WERI-Rb-1 (cell line): ENCODE data around the gene METAP2.

Experiments used
- DNase-seq: peaks from one replicate; pipeline ENCODE4 v3.0.0-alpha.2; 2020
- H3K27ac ChIP-seq: fragments of 250-450 bp; sonication (Bioruptor Pico); 2 replicates; pipeline ENCODE4 v1.5.1; 2020; ENCODE audit warnings: mild to moderate bottlenecking, moderate library complexity
- H3K27me3 ChIP-seq: fragments of 250-450 bp; sonication (Bioruptor Pico); 2 replicates; pipeline ENCODE4 v1.5.1; 2021; ENCODE audit warnings: mild to moderate bottlenecking, low read depth, moderate library complexity; ENCODE audit not compliant: insufficient read depth, severe bottlenecking
- H3K36me3 ChIP-seq: fragments of 250-450 bp; sonication (Bioruptor Pico); 2 replicates; pipeline ENCODE4 v1.5.1; 2020; ENCODE audit warnings: mild to moderate bottlenecking, moderate library complexity
- H3K4me3 ChIP-seq: 2 replicates; pipeline ENCODE4 v1.5.1; 2011; ENCODE audit warnings: low read depth, mild to moderate bottlenecking, control low read depth, low read length
- H3K9me3 ChIP-seq: fragments of 250-450 bp; sonication (Bioruptor Pico); 2 replicates; pipeline ENCODE4 v1.5.1; 2021; ENCODE audit warnings: mild to moderate bottlenecking, moderate library complexity; ENCODE audit not compliant: severe bottlenecking
- CTCF ChIP-seq: IDR thresholded peaks from 2 replicates; pipeline ENCODE4 v1.5.1; 2011; ENCODE audit warnings: low read depth, mild to moderate bottlenecking, control low read depth, inconsistent platforms, low read length

The METAP2 gene

DNA sequence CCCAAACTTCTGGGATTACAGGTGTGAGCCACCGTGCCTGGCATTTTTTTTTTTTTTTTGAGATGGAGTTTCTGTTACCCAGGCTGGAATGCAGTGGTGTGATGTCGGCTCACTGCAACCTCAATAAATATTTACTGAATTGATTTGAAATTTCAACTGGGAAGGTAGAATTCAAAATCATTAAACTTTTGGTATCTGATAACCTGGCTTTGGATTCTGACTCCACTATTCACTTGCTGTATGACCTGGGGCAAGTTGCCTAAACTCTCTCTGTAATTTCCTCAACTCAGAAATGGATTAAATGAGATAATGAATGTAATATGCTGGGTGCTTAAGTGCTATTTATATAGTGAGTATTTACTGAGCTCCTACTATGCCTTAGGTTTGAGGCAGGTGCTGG, 8.7 kb upstream of the METAP2 start:
- Histone ChIP-seq H3K27me3 (no peaks in the 10 kb centered on the region), H3K4me3 (no peak overlapping the region), H3K27ac (no peak overlapping the region), H3K9me3 (no peaks in the 10 kb centered on the region), H3K36me3 (no peaks in the 10 kb centered on the region)
- no peak for TF ChIP-seq CTCF
- DNase-seq = no peak

DNA sequence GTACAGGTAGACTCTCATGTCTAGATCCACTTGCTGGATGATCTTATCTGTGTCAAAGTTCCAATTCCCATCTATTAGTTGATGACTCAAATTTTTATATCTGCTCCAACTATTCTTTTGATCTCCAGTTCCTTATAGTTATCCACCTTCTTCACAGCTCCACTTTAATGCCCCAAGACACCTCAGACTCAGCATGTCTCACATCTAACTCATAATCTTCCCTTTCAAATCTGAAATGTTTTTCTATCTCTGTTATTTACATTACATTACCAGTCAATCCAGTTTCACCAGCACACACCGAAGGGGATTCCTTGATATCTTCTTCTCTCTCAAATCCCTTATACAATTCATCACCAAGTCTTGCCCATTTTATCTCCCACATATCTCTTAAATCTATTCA, 3.7 kb upstream of the METAP2 start:
- Histone ChIP-seq H3K36me3 (peaks cover 4% of the 10 kb centered on the region), H3K9me3 (no peaks in the 10 kb centered on the region), H3K4me3 (no peak overlapping the region), H3K27ac (no peak overlapping the region), H3K27me3 (no peaks in the 10 kb centered on the region)
- no peak for DNase-seq
- no peak for TF ChIP-seq CTCF

GRCh38 chr12:95473231-95473883, 595 bp upstream of the METAP2 start:
- peak overlapping the region; percentile 95 for H3K27ac ChIP-seq
- H3K36me3 ChIP-seq = peaks cover 33% of the 10 kb centered on the region
- no peaks in the 10 kb centered on the region for H3K9me3 ChIP-seq
- peak overlapping the region; percentile 96 for H3K4me3 ChIP-seq
- no peak for TF ChIP-seq CTCF
- no peaks in the 10 kb centered on the region for H3K27me3 ChIP-seq
- peak; percentile 10 for DNase-seq

DNA sequence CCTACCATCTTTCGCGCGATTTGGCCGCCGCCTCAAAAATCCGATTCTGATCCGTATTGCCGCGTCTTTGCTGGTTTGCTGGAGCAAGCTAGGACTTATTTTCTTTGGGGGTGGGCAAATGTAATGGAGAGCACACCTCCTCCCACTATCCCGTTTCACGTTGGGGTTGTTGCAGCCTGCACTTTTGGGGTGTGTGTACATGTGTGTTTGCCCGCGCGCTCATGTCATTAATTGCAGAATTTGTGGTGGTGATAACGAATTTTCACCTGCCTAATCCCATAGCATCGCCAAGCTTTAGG, 657 bp downstream of the METAP2 start:
- peak overlapping the region; percentile 96 for H3K4me3 ChIP-seq
- H3K27ac ChIP-seq = peak overlapping the region; percentile 95
- no peaks in the 10 kb centered on the region for H3K27me3 ChIP-seq
- TF ChIP-seq CTCF = no peak
- H3K36me3 ChIP-seq = peaks cover 46% of the 10 kb centered on the region
- DNase-seq = no peak
- H3K9me3 ChIP-seq = no peaks in the 10 kb centered on the region

DNA sequence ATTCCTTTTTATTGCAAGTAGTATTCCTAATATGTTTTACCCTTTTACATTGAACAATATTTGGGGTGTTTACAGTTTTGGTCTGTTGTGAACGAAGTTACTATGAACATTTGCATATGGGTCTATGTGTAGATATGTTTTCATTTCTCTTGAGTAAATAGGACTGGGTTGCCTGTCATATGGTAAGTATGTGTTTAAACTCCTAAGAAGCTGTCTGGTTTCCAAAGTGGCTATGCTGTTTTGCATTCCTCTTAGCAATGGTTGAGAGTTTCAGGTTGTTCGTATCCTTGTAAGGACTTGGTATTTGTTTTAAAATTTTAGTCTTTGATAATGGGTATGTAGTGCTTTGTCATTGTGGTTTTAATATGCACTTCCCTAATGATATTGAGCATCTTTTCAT, 6.3 kb downstream of the METAP2 start:
- Histone ChIP-seq H3K9me3 (no peaks in the 10 kb centered on the region), H3K27ac (no peak overlapping the region), H3K4me3 (no peak overlapping the region), H3K27me3 (no peaks in the 10 kb centered on the region), H3K36me3 (peaks cover 84% of the 10 kb centered on the region)
- TF ChIP-seq CTCF = no peak
- DNase-seq = no peak

DNA sequence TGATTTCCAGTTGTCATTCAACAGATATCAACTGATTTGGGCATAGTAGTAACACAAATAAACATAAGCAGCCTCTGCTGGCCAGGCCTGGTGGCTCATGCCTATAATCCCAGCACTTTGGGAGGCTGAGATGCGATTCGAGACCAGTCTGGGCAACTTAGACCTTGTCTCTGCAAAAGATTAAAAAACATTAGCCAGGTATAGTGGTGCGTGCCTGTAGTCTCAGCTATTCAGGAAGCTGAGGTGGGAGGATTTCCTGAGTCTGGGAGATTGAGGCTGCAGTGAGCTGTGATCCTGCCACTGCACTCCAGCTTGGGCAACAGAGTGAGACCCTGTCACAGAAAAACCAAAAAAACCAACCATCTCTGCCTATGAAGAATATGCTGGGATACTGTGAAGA, 7.1 kb downstream of the METAP2 start:
- DNase-seq = no peak

More for the DNA sequence above, 7.1 kb downstream of the METAP2 start:
- Histone ChIP-seq H3K4me3 (no peak overlapping the region), H3K27ac (no peak overlapping the region), H3K36me3 (peaks cover 85% of the 10 kb centered on the region), H3K27me3 (no peaks in the 10 kb centered on the region), H3K9me3 (no peaks in the 10 kb centered on the region)
- TF ChIP-seq CTCF = no peak
